ENCODE data around the gene ARHGEF4. TPM values are rescaled to one million over a fixed set of nuclear protein-coding genes. Genes with fewer than 3 reads are reported as not detected.

ARHGEF4 gene
- total RNA-seq, 1 experiment from 2014 or later: 12.6 TPM

GRCh38 chr2:131048641-131049040 is 211.9 kb downstream of the ARHGEF4 start:
- H3K23ac ChIP-seq (ENCODE audit: insufficient read length, low read depth, low read length): no peak overlapping the region
- H3K18ac ChIP-seq (ENCODE audit: insufficient read length, low read depth, low read length): no peak overlapping the region
- H3K9ac ChIP-seq (ENCODE audit: extremely low read depth, insufficient read length, low read length): no peak overlapping the region
- H4K8ac ChIP-seq (replicated peaks; ENCODE audit: insufficient read length, low read depth, low read length): no peak overlapping the region
- H4K20me1 ChIP-seq (ENCODE audit: control insufficient read depth, insufficient read depth, insufficient read length): peaks cover 2% of the 10 kb centered on the region
- H3K79me1 ChIP-seq (ENCODE audit: insufficient read depth, low read depth, low read length, poor library complexity, severe bottlenecking): no peaks in the 10 kb centered on the region
- H3K4me2 ChIP-seq (ENCODE audit: insufficient read depth, insufficient read length, low read length): no peak overlapping the region
- H3K27me3 ChIP-seq (ENCODE audit: insufficient read depth, low read length): no peaks in the 10 kb centered on the region
- H3K79me2 ChIP-seq (ENCODE audit: insufficient read depth, low read length): no peaks in the 10 kb centered on the region
- no peak overlapping the region for H2AK5ac ChIP-seq (ENCODE audit: insufficient read length, low read length)
- H4K5ac ChIP-seq (ENCODE audit: insufficient read length, low read depth, low read length): no peak overlapping the region
- H3K14ac ChIP-seq (ENCODE audit: insufficient read depth, low read length): no peak overlapping the region
- no peak overlapping the region for H2BK120ac ChIP-seq (ENCODE audit: low read depth, low read length, poor library complexity, severe bottlenecking)
- Mint-ChIP-seq H3K4me3 (no peak overlapping the region), H3K9me3 (no peaks in the 10 kb centered on the region), H3K36me3 (ENCODE audit: insufficient read depth in 1 of 3, low read depth in 3 of 3) (peaks cover 39 to 63% (median 62%) of the 10 kb centered on the region in 3 experiments; a peak in 6 of 7 replicates), H3K27ac (no peak overlapping the region; a peak in 1 of 7 replicates), H3K27me3 (ENCODE audit: low read depth) (no peaks in the 10 kb centered on the region; the same call in 1 of the 2 replicates), H3K4me1 (0 out of 4 replicates have a peak, but pooled peaks cover 0 to 4% of the 10 kb centered on the region in 2 experiments)
- H4K91ac ChIP-seq (ENCODE audit: insufficient read length, low read depth, low read length): no peak overlapping the region
- WGBS (ENCODE audit: extremely low coverage, insufficient read length, low lambda C conversion rate): no CpG with 5 or more reads among the region's 6 CpGs
- no peak overlapping the region for H3K27ac ChIP-seq (ENCODE audit: insufficient read length, low read depth, low read length)
- no peak overlapping the region for H2BK15ac ChIP-seq (ENCODE audit: low read depth, low read length)
- no peak overlapping the region for H2BK5ac ChIP-seq (ENCODE audit: insufficient read length, low read length)
- H3K56ac ChIP-seq (ENCODE audit: insufficient read length, low read depth, low read length): no peak overlapping the region
- no peak overlapping the region for H2BK20ac ChIP-seq (ENCODE audit: low read depth, low read length, poor library complexity, severe bottlenecking)
- no peak for TF ChIP-seq CTCF (conservative IDR thresholded peaks at IDR 0.05)
- no peak overlapping the region for H3K4ac ChIP-seq (ENCODE audit: low read depth, low read length)
- no peaks in the 10 kb centered on the region for H3K23me2 ChIP-seq (ENCODE audit: insufficient read length, low read depth, low read length, poor library complexity, severe bottlenecking)
- no peak overlapping the region for H3T11ph ChIP-seq (ENCODE audit: low read length)
- no peak overlapping the region for H2AFZ ChIP-seq (ENCODE audit: low read length)
- no peak overlapping the region for H2BK12ac ChIP-seq (ENCODE audit: insufficient read length, low read depth, low read length)
- H3K4me1 ChIP-seq (ENCODE audit: insufficient read depth, low read length): no peaks in the 10 kb centered on the region
- no peaks in the 10 kb centered on the region for H3K9me3 ChIP-seq (ENCODE audit: control insufficient read depth, low read depth, low read length)
- no peak for DNase-seq
